H9 (cell line): ENCODE data around the gene MBD5. TPM values are rescaled to one million over a fixed set of nuclear protein-coding genes. Genes with fewer than 3 reads are reported as not detected.

Experiments
- DNase-seq: peaks from one replicate; pipeline ENCODE4 v3.0.0-alpha.2; 2017
- H2AFZ ChIP-seq: one replicate; pipeline ENCODE4 v1.6.1; 2013; ENCODE audit warnings: mild to moderate bottlenecking, low read length, control low read depth, moderate library complexity
- H2AK5ac ChIP-seq: 2 replicates; pipeline ENCODE4 v1.6.1; 2013; ENCODE audit warnings: low read length, control low read depth, mixed read lengths; ENCODE audit not compliant: insufficient read length
- H2BK120ac ChIP-seq: one replicate; pipeline ENCODE4 v1.6.1; 2013; ENCODE audit warnings: low read depth, mild to moderate bottlenecking, low read length, control low read depth, inconsistent platforms; ENCODE audit not compliant: poor library complexity, severe bottlenecking
- H2BK12ac ChIP-seq: 2 replicates; pipeline ENCODE4 v1.6.1; 2013; ENCODE audit warnings: low read length, control low read depth, mixed read lengths, low read depth; ENCODE audit not compliant: insufficient read length
- H2BK15ac ChIP-seq: 2 replicates; pipeline ENCODE4 v1.6.1; 2013; ENCODE audit warnings: low read depth, low read length, control low read depth
- H2BK20ac ChIP-seq: one replicate; pipeline ENCODE4 v1.6.1; 2013; ENCODE audit warnings: low read depth, mild to moderate bottlenecking, low read length, control low read depth, inconsistent platforms; ENCODE audit not compliant: poor library complexity, severe bottlenecking
- H2BK5ac ChIP-seq: 2 replicates; pipeline ENCODE4 v1.6.1; 2013; ENCODE audit warnings: low read length, control low read depth, mixed read lengths; ENCODE audit not compliant: insufficient read length
- H3K14ac ChIP-seq: 2 replicates; pipeline ENCODE4 v1.6.1; 2013; ENCODE audit warnings: low read length, control low read depth; ENCODE audit not compliant: insufficient read depth
- H3K18ac ChIP-seq: 2 replicates; pipeline ENCODE4 v1.6.1; 2013; ENCODE audit warnings: low read depth, mild to moderate bottlenecking, mixed read lengths, low read length, control low read depth; ENCODE audit not compliant: insufficient read length
- H3K23ac ChIP-seq: 2 replicates; pipeline ENCODE4 v1.6.1; 2013; ENCODE audit warnings: low read length, control low read depth, mixed read lengths, low read depth; ENCODE audit not compliant: insufficient read length
- H3K23me2 ChIP-seq: 2 replicates; pipeline ENCODE4 v1.6.1; 2013; ENCODE audit warnings: low read depth, mild to moderate bottlenecking, mixed read lengths, low read length, control low read depth; ENCODE audit not compliant: insufficient read length, poor library complexity, severe bottlenecking
- H3K27ac ChIP-seq: 2 replicates; pipeline ENCODE4 v1.5.1; 2013; ENCODE audit warnings: low read length, control low read depth, mixed read lengths, low read depth; ENCODE audit not compliant: insufficient read length
- H3K27me3 ChIP-seq: 2 replicates; pipeline ENCODE4 v1.6.1; 2013; ENCODE audit warnings: low read length, control low read depth, inconsistent platforms; ENCODE audit not compliant: insufficient read depth
- H3K4ac ChIP-seq: 2 replicates; pipeline ENCODE4 v1.6.1; 2013; ENCODE audit warnings: low read depth, mild to moderate bottlenecking, control low read depth, inconsistent platforms, low read length, moderate library complexity
- H3K4me1 ChIP-seq: 2 replicates; pipeline ENCODE4 v1.6.1; 2013; ENCODE audit warnings: low read length, control low read depth, inconsistent platforms; ENCODE audit not compliant: insufficient read depth
- H3K4me2 ChIP-seq: 2 replicates; pipeline ENCODE4 v1.6.1; 2013; ENCODE audit warnings: low read length, control low read depth, mixed read lengths; ENCODE audit not compliant: insufficient read length, insufficient read depth
- H3K56ac ChIP-seq: 2 replicates; pipeline ENCODE4 v1.6.1; 2013; ENCODE audit warnings: low read depth, mild to moderate bottlenecking, mixed read lengths, low read length, control low read depth; ENCODE audit not compliant: insufficient read length
- H3K79me1 ChIP-seq: 2 replicates; pipeline ENCODE4 v1.6.1; 2013; ENCODE audit warnings: low read depth, mild to moderate bottlenecking, moderate library complexity, low read length, control low read depth, inconsistent platforms; ENCODE audit not compliant: insufficient read depth, poor library complexity, severe bottlenecking
- H3K79me2 ChIP-seq: 2 replicates; pipeline ENCODE4 v1.6.1; 2013; ENCODE audit warnings: low read length, control low read depth, inconsistent platforms; ENCODE audit not compliant: insufficient read depth
- H3K9ac ChIP-seq: 2 replicates; pipeline ENCODE4 v1.6.1; 2013; ENCODE audit warnings: low read length, control low read depth, mixed read lengths; ENCODE audit not compliant: insufficient read length; ENCODE audit errors: extremely low read depth
- H3K9me3 ChIP-seq: one replicate; pipeline ENCODE4 v1.6.1; 2013; ENCODE audit warnings: low read depth, low read length, inconsistent platforms; ENCODE audit not compliant: control insufficient read depth
- H3T11ph ChIP-seq: one replicate; pipeline ENCODE4 v1.6.1; 2013; ENCODE audit warnings: mild to moderate bottlenecking, low read length, control low read depth, inconsistent platforms
- H4K20me1 ChIP-seq: one replicate; pipeline ENCODE4 v1.6.1; 2013; ENCODE audit not compliant: control insufficient read depth, insufficient read length, insufficient read depth
- H4K5ac ChIP-seq: 2 replicates; pipeline ENCODE4 v1.6.1; 2013; ENCODE audit warnings: low read depth, mild to moderate bottlenecking, mixed read lengths, low read length, control low read depth; ENCODE audit not compliant: insufficient read length
- H4K8ac ChIP-seq: replicated peaks from 2 replicates; pipeline ENCODE4 v1.6.1; 2013; ENCODE audit warnings: low read length, control low read depth, mixed read lengths, low read depth; ENCODE audit not compliant: insufficient read length
- H4K91ac ChIP-seq: 2 replicates; pipeline ENCODE4 v1.6.1; 2013; ENCODE audit warnings: low read depth, mild to moderate bottlenecking, moderate library complexity, mixed read lengths, low read length, control low read depth; ENCODE audit not compliant: insufficient read length
- H3K27ac Mint-ChIP-seq, 3 experiments: 2 replicates in 2 of 3; 3 replicates in 1 of 3; pipeline ENCODE4 v1.8.0; 2020 to 2021; ENCODE audit warnings: mixed read lengths in 3 of 3, mild to moderate bottlenecking in 1 of 3, moderate library complexity in 1 of 3
- H3K27me3 Mint-ChIP-seq: 2 replicates; pipeline ENCODE4 v1.8.0; 2021; ENCODE audit warnings: low read depth, mild to moderate bottlenecking, moderate library complexity, mixed read lengths
- H3K36me3 Mint-ChIP-seq, 3 experiments: 2 replicates in 2 of 3; 3 replicates in 1 of 3; pipeline ENCODE4 v1.8.0; 2020 to 2021; ENCODE audit warnings: low read depth in 3 of 3, mixed read lengths in 3 of 3; ENCODE audit not compliant: insufficient read depth in 1 of 3
- H3K4me1 Mint-ChIP-seq, 2 experiments: 2 replicates each; pipeline ENCODE4 v1.8.0; 2020; ENCODE audit warnings: mixed read lengths in 2 of 2
- H3K4me3 Mint-ChIP-seq, 2 experiments: 2 replicates in 1 of 2; 3 replicates in 1 of 2; pipeline ENCODE4 v1.8.0; 2020 to 2021; ENCODE audit warnings: mild to moderate bottlenecking in 2 of 2, mixed read lengths in 2 of 2, moderate library complexity in 1 of 2
- H3K9me3 Mint-ChIP-seq, 2 experiments: 2 replicates in 1 of 2; 3 replicates in 1 of 2; pipeline ENCODE4 v1.8.0; 2020; ENCODE audit warnings: mild to moderate bottlenecking in 2 of 2, mixed read lengths in 2 of 2, moderate library complexity in 1 of 2
- WGBS: extraction: QIAGEN DNeasy Blood & Tissue Kit; methylation state at CpG from one replicate; pipeline ENCODE4 v1.1.7; 2013; ENCODE audit warnings: missing lambda C conversion rate, low lambda C conversion rate, mixed read lengths; ENCODE audit not compliant: insufficient read length; ENCODE audit errors: extremely low coverage; 5-methylcytosine and 5-hydroxymethylcytosine counted together
- total RNA-seq: library from RNA; stranded (reverse); gene quantifications from 2 replicates; pipeline ENCODE4 v1.2.1, GENCODE V29; 2021
- TF ChIP-seq, protein P1 (sequence below): fragments of 200-600 bp; sonication (generic); conservative IDR thresholded peaks from 3 replicates; pipeline ENCODE4 v1.8.0; 2021; ENCODE audit warnings: antibody characterized with exemption, mild to moderate bottlenecking

MBD5 gene
- total RNA-seq, 1 experiment from 2014 or later: 23.1 TPM

DNA sequence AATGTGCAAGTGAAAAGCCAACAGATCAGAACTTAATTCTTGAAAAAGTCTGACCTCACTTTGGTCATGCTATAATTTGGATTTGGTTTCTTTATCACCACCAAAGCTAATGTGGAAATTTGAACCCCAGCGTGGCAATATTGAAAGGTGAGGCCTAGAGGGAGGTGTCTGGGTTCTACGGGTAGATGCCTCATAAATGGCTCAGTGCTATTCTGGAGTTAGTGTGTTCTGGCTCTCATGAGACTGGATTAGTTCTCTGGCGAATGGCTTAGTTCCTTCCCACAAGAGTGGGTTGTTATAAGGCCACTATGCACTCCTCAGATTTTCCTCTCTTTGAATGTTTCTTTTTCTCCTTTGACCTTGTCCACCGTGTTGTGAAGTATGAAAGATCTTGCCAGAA lies 22.7 kb upstream of the MBD5 start:
- no peaks in the 10 kb centered on the region for H4K20me1 ChIP-seq
- H3K36me3 Mint-ChIP-seq: peaks cover 35 to 50% (median 44%) of the 10 kb centered on the region in 3 experiments

More for the DNA sequence above, 22.7 kb upstream of the MBD5 start:
- Histone ChIP-seq H2AK5ac (no peak overlapping the region), H3K9ac (no peak overlapping the region), H4K5ac (no peak overlapping the region), H3K4me1 (peaks cover 2% of the 10 kb centered on the region; the same call in 1 of the 2 replicates), H3K23me2 (no peaks in the 10 kb centered on the region), H3K14ac (no peak overlapping the region), H3K23ac (no peak overlapping the region), H3K4me2 (no peak overlapping the region), H2BK15ac (no peak overlapping the region), H3K79me1 (peaks cover 3% of the 10 kb centered on the region), H3K27ac (no peak overlapping the region), H3K56ac (no peak overlapping the region), H4K91ac (no peak overlapping the region), H2BK20ac (no peak overlapping the region), H3K9me3 (no peaks in the 10 kb centered on the region), H2BK12ac (no peak overlapping the region), H4K8ac (no peak overlapping the region), H3K18ac (no peak overlapping the region), H3K4ac (no peak overlapping the region), H2BK120ac (no peak overlapping the region), H2AFZ (no peak overlapping the region), H2BK5ac (no peak overlapping the region), H3T11ph (no peak overlapping the region), H3K27me3 (no peaks in the 10 kb centered on the region), H3K79me2 (peaks cover 22% of the 10 kb centered on the region; the same call in 1 of the 2 replicates)
- Mint-ChIP-seq H3K9me3 (peaks cover 23 to 25% of the 10 kb centered on the region in 2 experiments), H3K4me3 (no peak overlapping the region), H3K27ac (peak overlapping the region in 1 of 3 experiments; percentile 11; a peak in 1 of 7 replicates), H3K27me3 (no peaks in the 10 kb centered on the region), H3K4me1 (peaks cover 32 to 33% of the 10 kb centered on the region in 2 experiments)
- no peak for DNase-seq
- TF ChIP-seq, protein P1, sequence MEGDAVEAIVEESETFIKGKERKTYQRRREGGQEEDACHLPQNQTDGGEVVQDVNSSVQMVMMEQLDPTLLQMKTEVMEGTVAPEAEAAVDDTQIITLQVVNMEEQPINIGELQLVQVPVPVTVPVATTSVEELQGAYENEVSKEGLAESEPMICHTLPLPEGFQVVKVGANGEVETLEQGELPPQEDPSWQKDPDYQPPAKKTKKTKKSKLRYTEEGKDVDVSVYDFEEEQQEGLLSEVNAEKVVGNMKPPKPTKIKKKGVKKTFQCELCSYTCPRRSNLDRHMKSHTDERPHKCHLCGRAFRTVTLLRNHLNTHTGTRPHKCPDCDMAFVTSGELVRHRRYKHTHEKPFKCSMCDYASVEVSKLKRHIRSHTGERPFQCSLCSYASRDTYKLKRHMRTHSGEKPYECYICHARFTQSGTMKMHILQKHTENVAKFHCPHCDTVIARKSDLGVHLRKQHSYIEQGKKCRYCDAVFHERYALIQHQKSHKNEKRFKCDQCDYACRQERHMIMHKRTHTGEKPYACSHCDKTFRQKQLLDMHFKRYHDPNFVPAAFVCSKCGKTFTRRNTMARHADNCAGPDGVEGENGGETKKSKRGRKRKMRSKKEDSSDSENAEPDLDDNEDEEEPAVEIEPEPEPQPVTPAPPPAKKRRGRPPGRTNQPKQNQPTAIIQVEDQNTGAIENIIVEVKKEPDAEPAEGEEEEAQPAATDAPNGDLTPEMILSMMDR: no peak
- no CpG with 5 or more reads among the region's 4 CpGs for WGBS
